HL-60 (cell line): Measurements from ENCODE around the gene CRIP3.
A peak's percentile ranks its signal among the peaks of the same experiment; 100 is the strongest.
"Not testable (repeated sequence)": the region's sequence is repeated elsewhere in the genome, so short reads cannot be mapped to it uniquely, and the experiment has no call there.

Experiments used
- DNase-seq, 2 experiments: peaks; one replicate each; pipeline ENCODE4 v3.0.0-alpha.2; 2010 to 2020; ENCODE audit warnings: low read depth in 1 of 2, low spot score in 1 of 2
- H3K27ac ChIP-seq: fragments of 250-450 bp; sonication (Bioruptor Pico); replicated peaks from 2 replicates; pipeline ENCODE4 v1.5.1; 2020; ENCODE audit warnings: mild to moderate bottlenecking, moderate library complexity
- H3K27me3 ChIP-seq: fragments of 250-450 bp; sonication (Bioruptor Pico); 2 replicates; pipeline ENCODE4 v1.5.1; 2021; ENCODE audit warnings: mild to moderate bottlenecking, moderate library complexity; ENCODE audit not compliant: insufficient read depth, poor library complexity, severe bottlenecking
- H3K4me3 ChIP-seq: replicated peaks from 2 replicates; pipeline ENCODE4 v1.5.1; 2011; ENCODE audit warnings: mild to moderate bottlenecking, control low read depth, low read length; ENCODE audit not compliant: insufficient read depth
- GABPA ChIP-seq: IDR thresholded peaks from 2 replicates; pipeline ENCODE4 v1.6.1; 2012; ENCODE audit warnings: low read depth
- POLR2AphosphoS5 ChIP-seq: IDR thresholded peaks from 2 replicates; pipeline ENCODE4 v1.6.1; 2012; ENCODE audit warnings: low read depth
- SPI1 ChIP-seq: IDR thresholded peaks from 2 replicates; pipeline ENCODE4 v1.6.1; 2012; ENCODE audit warnings: low read depth, mild to moderate bottlenecking, borderline replicate concordance
- long read RNA-seq: library from polyadenylated mRNA; unstranded; transcript quantifications from one replicate; pipeline ENCODE4 v2.0.0, GENCODE V29; 2020
- TF ChIP-seq, protein P1 (sequence below): IDR thresholded peaks from one replicate; pipeline ENCODE4 v1.5.1; 2011; ENCODE audit warnings: low read length, control low read depth, inconsistent platforms; ENCODE audit not compliant: insufficient read depth
- TF ChIP-seq, protein P2 (sequence below): IDR thresholded peaks from 2 replicates; pipeline ENCODE4 v1.6.1; 2012; ENCODE audit warnings: low read depth; ENCODE audit not compliant: insufficient replicate concordance

CRIP3 gene, protein sequence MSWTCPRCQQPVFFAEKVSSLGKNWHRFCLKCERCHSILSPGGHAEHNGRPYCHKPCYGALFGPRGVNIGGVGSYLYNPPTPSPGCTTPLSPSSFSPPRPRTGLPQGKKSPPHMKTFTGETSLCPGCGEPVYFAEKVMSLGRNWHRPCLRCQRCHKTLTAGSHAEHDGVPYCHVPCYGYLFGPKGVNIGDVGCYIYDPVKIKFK
- long read RNA-seq: 0 reads

DNA sequence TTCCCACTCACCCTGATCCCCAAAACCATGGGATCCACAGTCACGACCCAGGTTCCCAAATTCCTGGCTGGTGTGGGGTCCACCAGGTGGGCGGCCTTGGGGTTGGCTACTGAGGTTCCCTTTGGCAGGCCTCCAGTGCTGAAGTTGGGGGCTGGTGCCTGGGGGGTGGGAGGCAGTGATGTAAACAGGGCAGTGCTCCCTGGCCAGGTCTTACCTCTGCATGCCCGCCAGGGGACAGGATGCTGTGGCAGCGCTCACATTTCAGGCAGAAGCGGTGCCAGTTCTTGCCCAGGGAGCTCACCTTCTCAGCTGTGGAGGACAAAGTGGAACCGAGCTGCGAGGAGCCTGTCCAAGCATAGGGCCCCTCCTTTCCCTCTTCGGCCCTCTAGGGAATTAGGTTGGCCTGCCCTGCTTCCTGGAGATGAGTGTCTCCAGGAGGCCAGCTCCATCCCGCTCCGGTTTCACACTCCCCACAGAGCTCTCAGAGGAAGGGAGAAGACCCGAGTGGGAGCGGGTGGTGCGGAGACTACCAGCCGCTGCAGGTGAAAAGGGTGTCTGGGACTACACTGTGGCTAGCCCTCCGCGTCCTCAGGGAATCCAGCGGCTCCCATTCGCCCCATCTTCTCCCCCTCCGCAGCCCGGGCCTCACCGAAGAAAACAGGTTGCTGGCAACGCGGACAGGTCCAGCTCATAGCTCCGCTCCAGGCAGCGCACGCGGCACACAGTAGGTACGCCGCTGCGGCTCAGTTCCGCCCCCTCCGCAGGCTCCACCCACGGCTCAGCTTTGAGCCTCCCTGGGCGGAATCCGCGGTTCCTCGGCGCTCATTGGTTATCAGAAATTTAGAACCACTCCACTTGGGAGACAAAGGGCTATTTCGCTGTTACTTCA is at the start of gene CRIP3:
TSS of gene CRIP3 (minus strand) at position 726 of the 889 bp plus-strand sequence. CDS start at position 692, 34 bp downstream.
- Histone ChIP-seq H3K4me3 (no peak within 1 kb of the TSS), H3K27ac (no peak within 1 kb of the TSS), H3K27me3 (no peaks in the 10 kb centered on the region)
- TF ChIP-seq POLR2AphosphoS5: no peak
- TF ChIP-seq, protein P1, sequence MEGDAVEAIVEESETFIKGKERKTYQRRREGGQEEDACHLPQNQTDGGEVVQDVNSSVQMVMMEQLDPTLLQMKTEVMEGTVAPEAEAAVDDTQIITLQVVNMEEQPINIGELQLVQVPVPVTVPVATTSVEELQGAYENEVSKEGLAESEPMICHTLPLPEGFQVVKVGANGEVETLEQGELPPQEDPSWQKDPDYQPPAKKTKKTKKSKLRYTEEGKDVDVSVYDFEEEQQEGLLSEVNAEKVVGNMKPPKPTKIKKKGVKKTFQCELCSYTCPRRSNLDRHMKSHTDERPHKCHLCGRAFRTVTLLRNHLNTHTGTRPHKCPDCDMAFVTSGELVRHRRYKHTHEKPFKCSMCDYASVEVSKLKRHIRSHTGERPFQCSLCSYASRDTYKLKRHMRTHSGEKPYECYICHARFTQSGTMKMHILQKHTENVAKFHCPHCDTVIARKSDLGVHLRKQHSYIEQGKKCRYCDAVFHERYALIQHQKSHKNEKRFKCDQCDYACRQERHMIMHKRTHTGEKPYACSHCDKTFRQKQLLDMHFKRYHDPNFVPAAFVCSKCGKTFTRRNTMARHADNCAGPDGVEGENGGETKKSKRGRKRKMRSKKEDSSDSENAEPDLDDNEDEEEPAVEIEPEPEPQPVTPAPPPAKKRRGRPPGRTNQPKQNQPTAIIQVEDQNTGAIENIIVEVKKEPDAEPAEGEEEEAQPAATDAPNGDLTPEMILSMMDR: no peak
- TF ChIP-seq, protein P2, sequence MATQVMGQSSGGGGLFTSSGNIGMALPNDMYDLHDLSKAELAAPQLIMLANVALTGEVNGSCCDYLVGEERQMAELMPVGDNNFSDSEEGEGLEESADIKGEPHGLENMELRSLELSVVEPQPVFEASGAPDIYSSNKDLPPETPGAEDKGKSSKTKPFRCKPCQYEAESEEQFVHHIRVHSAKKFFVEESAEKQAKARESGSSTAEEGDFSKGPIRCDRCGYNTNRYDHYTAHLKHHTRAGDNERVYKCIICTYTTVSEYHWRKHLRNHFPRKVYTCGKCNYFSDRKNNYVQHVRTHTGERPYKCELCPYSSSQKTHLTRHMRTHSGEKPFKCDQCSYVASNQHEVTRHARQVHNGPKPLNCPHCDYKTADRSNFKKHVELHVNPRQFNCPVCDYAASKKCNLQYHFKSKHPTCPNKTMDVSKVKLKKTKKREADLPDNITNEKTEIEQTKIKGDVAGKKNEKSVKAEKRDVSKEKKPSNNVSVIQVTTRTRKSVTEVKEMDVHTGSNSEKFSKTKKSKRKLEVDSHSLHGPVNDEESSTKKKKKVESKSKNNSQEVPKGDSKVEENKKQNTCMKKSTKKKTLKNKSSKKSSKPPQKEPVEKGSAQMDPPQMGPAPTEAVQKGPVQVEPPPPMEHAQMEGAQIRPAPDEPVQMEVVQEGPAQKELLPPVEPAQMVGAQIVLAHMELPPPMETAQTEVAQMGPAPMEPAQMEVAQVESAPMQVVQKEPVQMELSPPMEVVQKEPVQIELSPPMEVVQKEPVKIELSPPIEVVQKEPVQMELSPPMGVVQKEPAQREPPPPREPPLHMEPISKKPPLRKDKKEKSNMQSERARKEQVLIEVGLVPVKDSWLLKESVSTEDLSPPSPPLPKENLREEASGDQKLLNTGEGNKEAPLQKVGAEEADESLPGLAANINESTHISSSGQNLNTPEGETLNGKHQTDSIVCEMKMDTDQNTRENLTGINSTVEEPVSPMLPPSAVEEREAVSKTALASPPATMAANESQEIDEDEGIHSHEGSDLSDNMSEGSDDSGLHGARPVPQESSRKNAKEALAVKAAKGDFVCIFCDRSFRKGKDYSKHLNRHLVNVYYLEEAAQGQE: no peak
- no peak for TF ChIP-seq GABPA
- TF ChIP-seq SPI1: no peak
- DNase-seq: no peak

DNA sequence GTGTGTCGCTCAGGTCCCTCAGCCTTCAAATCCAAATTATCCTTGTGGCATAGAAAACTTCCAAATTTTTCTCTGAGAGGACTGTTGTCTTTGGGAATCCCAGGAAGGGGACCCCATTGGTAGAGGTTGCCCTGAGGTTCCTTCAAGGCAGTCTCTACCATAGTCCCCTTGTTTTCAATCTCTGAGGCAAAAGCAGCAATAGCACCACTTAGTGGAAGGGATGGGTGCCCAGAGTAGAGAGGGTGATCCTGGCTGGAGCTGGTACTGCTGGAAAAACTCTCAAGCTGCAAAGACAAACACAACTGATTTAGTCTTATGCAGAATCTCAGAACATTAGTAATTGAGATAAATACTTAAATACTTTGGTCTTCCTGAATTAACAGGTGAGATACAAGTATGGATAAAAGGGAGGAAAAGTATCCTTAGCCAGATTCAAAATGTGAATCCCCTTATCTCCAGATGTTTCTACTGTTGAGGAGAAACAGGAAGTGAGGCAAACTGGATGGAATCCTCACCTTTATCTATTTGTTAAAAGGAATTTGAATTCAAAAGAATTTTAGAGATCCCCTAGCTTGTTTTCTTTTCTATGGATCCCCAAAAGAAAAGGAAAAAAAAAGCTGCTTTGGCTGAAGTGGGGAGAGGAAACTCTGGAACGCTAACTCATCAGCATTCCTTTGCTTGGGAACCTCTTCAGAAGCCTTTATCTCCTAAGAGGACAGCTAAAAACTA is 47.4 kb upstream of the CRIP3 start:
- Histone ChIP-seq H3K27ac (no peak overlapping the region), H3K4me3 (no peak overlapping the region), H3K27me3 (no peaks in the 10 kb centered on the region)
- peak in 1 of 2 experiments; percentile 12 for DNase-seq
- TF ChIP-seq, protein P2: no peak
- TF ChIP-seq SPI1 (peak; percentile 46; the same call in 1 of the 2 replicates), POLR2AphosphoS5 (no peak), GABPA (no peak)
- TF ChIP-seq, protein P1: peak; percentile 6

DNA sequence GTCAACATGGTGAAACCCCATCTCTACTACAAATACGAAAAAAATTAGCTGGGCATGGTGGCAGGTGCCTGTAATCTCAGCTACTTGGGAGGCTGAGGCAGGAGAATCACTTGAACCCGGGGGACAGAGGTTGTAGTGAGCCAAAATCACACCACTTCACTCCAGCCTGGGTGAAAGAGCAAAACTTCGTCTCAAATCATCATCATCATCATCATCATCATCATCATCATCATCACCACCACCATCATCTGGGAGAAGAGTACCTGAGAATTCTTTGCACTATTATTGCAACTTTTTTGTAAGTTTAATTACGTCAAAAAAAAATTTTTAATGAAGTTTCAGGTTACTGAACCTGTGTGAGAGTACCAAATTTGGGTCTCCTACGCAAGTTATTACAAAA is 43.3 kb upstream of the CRIP3 start:
- DNase-seq, H3K27me3 ChIP-seq, H3K4me3 ChIP-seq, H3K27ac ChIP-seq: not testable (repeated sequence)

DNA sequence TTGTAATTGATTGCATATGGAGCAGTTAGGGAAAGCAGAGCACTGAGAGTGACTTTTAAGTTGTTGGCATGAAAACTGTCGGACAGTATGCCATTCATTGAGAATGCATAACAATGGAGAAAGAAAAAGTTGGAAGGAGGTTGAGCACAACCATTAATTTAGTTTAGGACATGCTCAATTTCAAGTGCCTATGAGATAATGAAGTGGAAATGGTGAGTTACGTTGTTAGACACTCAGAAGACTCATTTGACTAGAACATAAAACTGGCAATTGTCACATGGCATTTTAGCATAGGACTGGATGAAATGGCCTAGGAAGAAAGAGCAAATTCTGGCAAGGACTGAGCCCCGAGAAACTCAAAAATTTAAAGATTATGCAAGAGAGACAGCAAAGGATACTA is 38.8 kb upstream of the CRIP3 start:
- no peak for TF ChIP-seq SPI1
- H3K27ac ChIP-seq: no peak overlapping the region

More for the DNA sequence above, 38.8 kb upstream of the CRIP3 start:
- no peak for DNase-seq
- no peak overlapping the region for H3K4me3 ChIP-seq
- H3K27me3 ChIP-seq: no peaks in the 10 kb centered on the region
